Pancreas (tissue), 10 donors: ENCODE results near the gene ATG2A. TPM values are rescaled to one million over a fixed set of nuclear protein-coding genes. Genes with fewer than 3 reads are reported as not detected.

Source experiments
- ATAC-seq, 4 donors: fragments of 200-7000 bp; cut with Tn5 transposase; one replicate each; pipeline versions ENCODE4 v1.8.0 to v1.9.1; 2020; ENCODE audit warnings: mild to moderate bottlenecking in 4 of 4, moderate library complexity in 4 of 4
- DNase-seq, 6 donors: peaks; one replicate each; pipeline ENCODE4 v3.0.0-alpha.2; 2020
- FAIRE-seq: peaks from 2 replicates; lab custom pipeline; 2012; peaks lifted over from hg19 to GRCh38; lab: Jason Lieb, UNC
- H3K27ac ChIP-seq, 4 donors: fragments of 200-600 bp; sonication (generic); 1 replicate in 3 of 4; 2 replicates in 1 of 4; pipeline versions ENCODE4 v1.5.0 to v1.8.0; 2020
- H3K27me3 ChIP-seq, 4 donors: fragments of 200-600 bp; one replicate each; pipeline ENCODE4 v1.8.0; 2021
- H3K36me3 ChIP-seq, 3 donors: fragments of 200-600 bp; sonication (generic) in 1 of 3; one replicate each; pipeline versions ENCODE4 v1.5.0 to v1.8.0; 2020 to 2021
- H3K4me1 ChIP-seq, 3 donors: fragments of 200-600 bp; one replicate each; pipeline ENCODE4 v1.8.0; 2021
- H3K4me3 ChIP-seq, 4 donors: fragments of 200-600 bp; sonication (generic) in 2 of 4; one replicate each; pipeline versions ENCODE4 v1.5.0 to v1.8.0; 2020 to 2021
- H3K9me3 ChIP-seq, 4 donors: fragments of 200-600 bp; one replicate each; pipeline ENCODE4 v1.8.0; 2021
- WGBS, 2 donors: extraction: QIAGEN DNeasy Blood & Tissue Kit; methylation state at CpG; one replicate each; pipeline ENCODE4 v1.1.7; 2013; 5-methylcytosine and 5-hydroxymethylcytosine counted together
- intact Hi-C, 3 donors: fragments of 100-400 bp; cut with DNase I; formaldehyde crosslinking; loops; one replicate each; pipeline versions ENCODE4 v1.11.1 to v1.14.2; 2022
- polyA plus RNA-seq, 2 donors: library from polyadenylated mRNA; stranded (reverse); fragments of 200-250 nt; gene quantifications; one replicate each; pipeline ENCODE4 v1.2.3, GENCODE V29; 2013
- total RNA-seq, 6 donors: library from RNA; stranded (reverse); fragmentation: NEBNext Ultra II Directional in 4 of 6; extraction: Animal tissue kit (Norgen Biotek cat#: 25700) in 4 of 6; gene quantifications; one replicate each; pipeline versions ENCODE4 v1.2.1 to v1.2.4, GENCODE V29; 2021 to 2023
- TF ChIP-seq, protein P1 (sequence below), 4 donors: fragments of 200-600 bp; sonication (generic) in 3 of 4; IDR thresholded peaks; one replicate each; pipeline versions ENCODE4 v1.5.0 to v1.8.0; 2021; ENCODE audit warnings: antibody characterized with exemption in 4 of 4
- donor health status: healthy with polysubstance abuse.
- donor health status: DM: no; HTN: no; CAD: no; lungs with moderate emphysema.
- donor health status: DM: no; HTN: no; CAD: no.
- donor health status: control.
- donor health status: control.
- donor health status: Bipolar disorder and iron deficiency.
- donor health status: DM: yes; HTN: yes; CAD: no.
- donor health status: DM: no; HTN: no; CAD: no.
- donor health status: DM: no; HTN: no; CAD: no.
- donor health status: DM: yes; HTN: yes; CAD: no.

The ATG2A gene
- total and polyA plus RNA-seq, 8 donors: 13.3 to 34.1 (median 17.1) TPM

- FAIRE-seq: no peak
- WGBS, 2 donors: 70 to 73% methylated on average over 19 of the region's 19 CpGs
- ATAC-seq: peak in 3 of 4 donors; percentile 33 to 55 (median 50)
Measured at GRCh38 chr11:64870176-64870892, 46.7 kb downstream of the ATG2A start.

DNA sequence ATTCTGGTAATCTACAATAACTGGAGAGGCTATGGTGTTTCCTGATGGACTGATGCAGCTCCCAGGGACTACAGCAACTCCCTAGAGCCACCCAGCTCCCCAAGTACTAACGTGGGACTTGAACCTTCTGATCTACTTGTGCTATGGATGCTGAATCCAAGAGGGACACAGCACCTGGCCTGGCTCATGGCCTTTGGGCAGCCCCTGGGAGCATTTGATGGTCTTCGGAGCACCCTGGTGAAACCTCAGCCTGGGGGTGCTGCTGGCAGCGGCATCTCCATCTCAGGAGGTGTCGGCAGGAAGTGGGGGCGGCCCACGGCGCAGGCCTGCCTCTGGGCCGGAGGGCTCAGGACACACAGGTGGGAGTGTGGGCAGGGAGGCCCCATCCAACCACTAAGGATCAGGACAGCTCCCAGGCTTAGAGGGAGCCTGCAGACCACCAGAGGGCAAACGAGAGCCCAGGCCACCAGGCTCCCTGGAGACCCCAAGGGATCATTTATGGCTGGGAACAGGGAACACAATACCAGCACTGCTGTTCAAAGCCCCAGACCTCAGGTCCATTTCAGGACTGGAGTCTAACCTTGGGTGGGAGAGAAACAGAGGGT is 47.3 kb downstream of the ATG2A start:
- ATAC-seq (no peak), FAIRE-seq (no peak), DNase-seq (peak in 1 of 6 donors; percentile 52)
- TF ChIP-seq, protein P1, sequence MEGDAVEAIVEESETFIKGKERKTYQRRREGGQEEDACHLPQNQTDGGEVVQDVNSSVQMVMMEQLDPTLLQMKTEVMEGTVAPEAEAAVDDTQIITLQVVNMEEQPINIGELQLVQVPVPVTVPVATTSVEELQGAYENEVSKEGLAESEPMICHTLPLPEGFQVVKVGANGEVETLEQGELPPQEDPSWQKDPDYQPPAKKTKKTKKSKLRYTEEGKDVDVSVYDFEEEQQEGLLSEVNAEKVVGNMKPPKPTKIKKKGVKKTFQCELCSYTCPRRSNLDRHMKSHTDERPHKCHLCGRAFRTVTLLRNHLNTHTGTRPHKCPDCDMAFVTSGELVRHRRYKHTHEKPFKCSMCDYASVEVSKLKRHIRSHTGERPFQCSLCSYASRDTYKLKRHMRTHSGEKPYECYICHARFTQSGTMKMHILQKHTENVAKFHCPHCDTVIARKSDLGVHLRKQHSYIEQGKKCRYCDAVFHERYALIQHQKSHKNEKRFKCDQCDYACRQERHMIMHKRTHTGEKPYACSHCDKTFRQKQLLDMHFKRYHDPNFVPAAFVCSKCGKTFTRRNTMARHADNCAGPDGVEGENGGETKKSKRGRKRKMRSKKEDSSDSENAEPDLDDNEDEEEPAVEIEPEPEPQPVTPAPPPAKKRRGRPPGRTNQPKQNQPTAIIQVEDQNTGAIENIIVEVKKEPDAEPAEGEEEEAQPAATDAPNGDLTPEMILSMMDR (IDR thresholded peaks at IDR 0.05): no peak
- Histone ChIP-seq H3K27ac (peak overlapping the region in 1 of 4 donors; percentile 28), H3K9me3 (no peaks in the 10 kb centered on the region), H3K4me1 (peaks cover 0 to 3% (median 0%) of the 10 kb centered on the region in 3 donors), H3K36me3 (peaks cover 0 to 9% (median 0%) of the 10 kb centered on the region in 3 donors), H3K4me3 (no peak overlapping the region), H3K27me3 (no peaks in the 10 kb centered on the region)
- intact Hi-C loops: no loop called here
- WGBS, 2 donors: 82 to 83% methylated on average over 9 of the region's 9 CpGs

More at GRCh38 chr11:64870176-64870892, 46.7 kb downstream of the ATG2A start:
- peak overlapping the region in 2 of 4 donors; percentile 5 to 28 for H3K27ac ChIP-seq
- H3K27me3 ChIP-seq: no peaks in the 10 kb centered on the region
- intact Hi-C loops: no loop called here
- H3K4me3 ChIP-seq: no peak overlapping the region
- no peaks in the 10 kb centered on the region for H3K4me1 ChIP-seq
- H3K9me3 ChIP-seq: no peaks in the 10 kb centered on the region
- peaks cover 0 to 9% (median 0%) of the 10 kb centered on the region in 3 donors for H3K36me3 ChIP-seq
- peak in 1 of 6 donors; percentile 58 for DNase-seq
- TF ChIP-seq, protein P1 (IDR thresholded peaks at IDR 0.05): no peak

GRCh38 chr11:64868904-64869570 is 48.0 kb downstream of the ATG2A start:
- Histone ChIP-seq H3K9me3 (no peaks in the 10 kb centered on the region), H3K27ac (peak overlapping the region in 1 of 4 donors; percentile 11), H3K36me3 (peaks cover 0 to 9% (median 0%) of the 10 kb centered on the region in 3 donors), H3K4me1 (peaks cover 4 to 10% (median 4%) of the 10 kb centered on the region in 3 donors), H3K4me3 (no peak overlapping the region), H3K27me3 (no peaks in the 10 kb centered on the region)
- TF ChIP-seq, protein P1 (IDR thresholded peaks at IDR 0.05): no peak
- intact Hi-C loops: no loop called here
- 76 to 84% methylated on average over 21 of the region's 21 CpGs for WGBS, 2 donors
- peak in 1 of 6 donors; percentile 57 for DNase-seq
- peak in 2 of 4 donors; percentile 22 to 45 for ATAC-seq
- FAIRE-seq: no peak

GRCh38 chr11:64867748-64868462 is 49.1 kb downstream of the ATG2A start:
- FAIRE-seq (no peak), DNase-seq (no peak), ATAC-seq (no peak)
- TF ChIP-seq, protein P1 (IDR thresholded peaks at IDR 0.05): no peak
- intact Hi-C loops: no loop called here
- no peak overlapping the region for H3K27ac ChIP-seq
- no peak overlapping the region for H3K4me3 ChIP-seq
- peaks cover 5 to 13% (median 9%) of the 10 kb centered on the region in 3 donors for H3K4me1 ChIP-seq
- H3K27me3 ChIP-seq: no peaks in the 10 kb centered on the region
- H3K36me3 ChIP-seq: peaks cover 0 to 2% (median 0%) of the 10 kb centered on the region in 3 donors
- H3K9me3 ChIP-seq: no peaks in the 10 kb centered on the region
- WGBS, 2 donors: 86 to 90% methylated on average over 27 to 28 of the region's 28 CpGs
